AG09319 (cell line): ENCODE measurements around the gene MARCHF9.

Experiments
- DNase-seq: peaks from one replicate; pipeline ENCODE4 v3.0.0-alpha.2; 2010; ENCODE audit warnings: low read depth; ENCODE audit errors: extremely low read depth
- CTCF ChIP-seq: IDR thresholded peaks from 2 replicates; pipeline ENCODE4 v1.5.1; 2011; ENCODE audit warnings: low read depth, mild to moderate bottlenecking, inconsistent platforms, low read length, moderate library complexity

Gene MARCHF9

GRCh38 chr12:57766464-57767304 lies 11.8 kb downstream of the MARCHF9 start, which contains the start of gene CYP27B1:
TSS of gene CYP27B1 (minus strand) at chr12:57767078. CDS start at chr12:57767041, 37 bp downstream.
- TF ChIP-seq CTCF, result no peak; the same call in 1 of the 2 replicates
- no peak for DNase-seq

- no peak for DNase-seq
- TF ChIP-seq CTCF, result no peak
Measured at GRCh38 chr12:57767305-57767698, 12.4 kb downstream of the MARCHF9 start.

- DNase-seq, result no peak
- no peak for TF ChIP-seq CTCF
Measured at GRCh38 chr12:57767876-57768275, 13.0 kb downstream of the MARCHF9 start.

GRCh38 chr12:57769594-57769993 lies 14.7 kb downstream of the MARCHF9 start:
- no peak for TF ChIP-seq CTCF
- DNase-seq, result no peak

GRCh38 chr12:57770734-57771133 lies 15.8 kb downstream of the MARCHF9 start:
- no peak for DNase-seq
- no peak for TF ChIP-seq CTCF

- peak; percentile 61 for DNase-seq
- no peak for TF ChIP-seq CTCF
Measured at GRCh38 chr12:57771236-57771872, 16.5 kb downstream of the MARCHF9 start.

GRCh38 chr12:57771873-57772428 lies 17.0 kb downstream of the MARCHF9 start, which contains the start of gene METTL1:
TSS of gene METTL1 (minus strand) at chr12:57772105. CDS start at chr12:57772083, 22 bp downstream.
- peak; percentile 81 for DNase-seq
- TF ChIP-seq CTCF, result no peak
